HepG2 (cell line): Measurements from ENCODE around the gene GPR152. TPM values are rescaled to one million over a fixed set of nuclear protein-coding genes. Genes with fewer than 3 reads are reported as not detected.

Experiments used
- ATAC-seq: fragments of 200-7000 bp; cut with Tn5 transposase; 3 replicates; pipeline ENCODE4 v1.9.1; 2020; ENCODE audit warnings: mild to moderate bottlenecking, moderate library complexity
- BruUV-seq: library from RNA; stranded (reverse); fragments of 400-500 nt; replicated peaks from 2 replicates; lab custom pipeline; 2021; lab: Mats Ljungman, UMichigan
- CTCF ChIA-PET: fragments of 300-600 bp; formaldehyde crosslinking; extraction: SDS; loops from one replicate; lab custom pipeline; 2021; ENCODE audit warnings: low total read pairs, inconsistent platforms, low intra/inter-chr PET ratio; lab: Yijun Ruan, JAX
- POLR2A ChIA-PET: fragments of 350-600 bp; sonication (Branson Sonifier 250); formaldehyde crosslinking; loops from one replicate; lab custom pipeline; 2020; ENCODE audit warnings: antibody characterized with exemption, inconsistent platforms; lab: Yijun Ruan, JAX
- DNase-seq: peaks from one replicate; pipeline ENCODE4 v3.0.0-alpha.2; 2015; ENCODE audit warnings: low spot score
- FAIRE-seq: peaks from 3 replicates; lab custom pipeline; 2011; peaks lifted over from hg19 to GRCh38; lab: Jason Lieb, UNC
- H2AFZ ChIP-seq: one replicate; pipeline ENCODE4 v1.6.1; 2011; ENCODE audit warnings: low read length, inconsistent platforms
- H3K27ac ChIP-seq: fragments of 300-600 bp; 3 replicates; pipeline ENCODE4 v1.8.0; 2011; ENCODE audit warnings: mixed run types, mild to moderate bottlenecking, mixed read lengths, low read length, inconsistent platforms; ENCODE audit not compliant: insufficient read depth; ENCODE audit errors: extremely low read length
- H3K27me3 ChIP-seq, 2 experiments: fragments of 200-600 bp in 1 of 2; 2 replicates in 1 of 2; 3 replicates in 1 of 2; pipeline versions ENCODE4 v1.6.0 to v1.8.0; 2011; ENCODE audit warnings: low read length in 2 of 2, mild to moderate bottlenecking in 2 of 2, moderate library complexity in 2 of 2, inconsistent platforms in 1 of 2; ENCODE audit not compliant: insufficient read depth in 2 of 2, control insufficient read depth in 1 of 2
- H3K36me3 ChIP-seq, 2 experiments: fragments of 200-600 bp in 1 of 2; replicated peaks in 1 of 2; 2 replicates in 1 of 2; 3 replicates in 1 of 2; pipeline versions ENCODE4 v1.5.1 to v1.8.0; 2011; ENCODE audit warnings: low read length in 2 of 2, inconsistent platforms in 1 of 2; ENCODE audit not compliant: insufficient read depth in 2 of 2, control insufficient read depth in 1 of 2
- H3K4me1 ChIP-seq: 2 replicates; pipeline ENCODE4 v1.5.1; 2012; ENCODE audit warnings: low read length, inconsistent platforms; ENCODE audit not compliant: insufficient read depth
- H3K4me2 ChIP-seq: 2 replicates; pipeline ENCODE4 v1.6.0; 2011; ENCODE audit warnings: low read depth, low read length, inconsistent platforms
- H3K4me3 ChIP-seq, 3 experiments: fragments of 200-600 bp in 1 of 3; sonication (generic), shearing (Covaris generic) in 1 of 3; replicated peaks in 1 of 3; 2 replicates each; pipeline ENCODE4 v1.5.1; 2011 to 2016; ENCODE audit warnings: low read length in 3 of 3, inconsistent platforms in 2 of 3, low read depth in 2 of 3, mild to moderate bottlenecking in 2 of 3, control low read depth in 1 of 3, mixed read lengths in 1 of 3; ENCODE audit not compliant: insufficient read depth in 1 of 3
- H3K79me2 ChIP-seq: one replicate; pipeline ENCODE4 v1.6.1; 2011; ENCODE audit warnings: low read length, inconsistent platforms; ENCODE audit not compliant: insufficient read depth
- H3K9ac ChIP-seq: 2 replicates; pipeline ENCODE4 v1.6.0; 2011; ENCODE audit warnings: mild to moderate bottlenecking, low read depth, low read length, inconsistent platforms; ENCODE audit not compliant: insufficient read depth
- H3K9me3 ChIP-seq: 2 replicates; pipeline ENCODE4 v1.5.1; 2012; ENCODE audit warnings: mild to moderate bottlenecking, low read length
- H4K20me1 ChIP-seq: 2 replicates; pipeline ENCODE4 v1.6.0; 2011; ENCODE audit warnings: inconsistent platforms, mild to moderate bottlenecking, low read length, moderate library complexity; ENCODE audit not compliant: insufficient read depth
- EED ChIP-seq: sonication (generic); formaldehyde crosslinking; IDR thresholded peaks from 2 replicates; pipeline ENCODE4 v1.5.0; 2020; ENCODE audit warnings: mild to moderate bottlenecking, missing genetic modification reagents
- FOSL2 ChIP-seq: sonication (generic); formaldehyde crosslinking; IDR thresholded peaks from 2 replicates; pipeline ENCODE4 v1.4.0; 2020; ENCODE audit warnings: missing genetic modification reagents
- FUBP1 ChIP-seq: sonication (generic); formaldehyde crosslinking; IDR thresholded peaks from 2 replicates; pipeline ENCODE4 v1.5.1; 2020; ENCODE audit warnings: missing genetic modification reagents, mild to moderate bottlenecking, borderline replicate concordance
- HOXA3 ChIP-seq: sonication (generic); formaldehyde crosslinking; IDR thresholded peaks from 2 replicates; pipeline ENCODE4 v1.5.0; 2020; ENCODE audit warnings: missing genetic modification reagents
- JUN ChIP-seq: sonication (generic); formaldehyde crosslinking; IDR thresholded peaks from 2 replicates; pipeline ENCODE4 v1.4.0; 2020; ENCODE audit warnings: mild to moderate bottlenecking, missing genetic modification reagents
- NFE2L2 ChIP-seq: fragments of 150-350 bp; IDR thresholded peaks from 2 replicates; pipeline ENCODE4 v1.6.1; 2014; ENCODE audit warnings: low read length
- SP4 ChIP-seq: sonication (generic); formaldehyde crosslinking; IDR thresholded peaks from 2 replicates; pipeline ENCODE4 v1.8.1; 2023; ENCODE audit warnings: mild to moderate bottlenecking, missing genetic modification reagents
- SRF ChIP-seq: IDR thresholded peaks from 2 replicates; pipeline ENCODE4 v1.6.1; 2011; ENCODE audit warnings: mild to moderate bottlenecking, low read depth, low read length, moderate library complexity
- TBP ChIP-seq: sonication (generic); formaldehyde crosslinking; IDR thresholded peaks from 2 replicates; pipeline ENCODE4 v1.5.0; 2020; ENCODE audit warnings: missing genetic modification reagents
- ZFX ChIP-seq: sonication (generic); formaldehyde crosslinking; IDR thresholded peaks from 2 replicates; pipeline ENCODE4 v1.4.0; 2020; ENCODE audit warnings: mild to moderate bottlenecking, low read depth, missing genetic modification reagents, moderate library complexity
- ZMAT3 ChIP-seq: sonication (generic); formaldehyde crosslinking; conservative IDR thresholded peaks from 2 replicates; pipeline ENCODE4 v1.7.0; 2021; ENCODE audit warnings: missing genetic modification reagents
- ZNF34 ChIP-seq: sonication (generic); formaldehyde crosslinking; IDR thresholded peaks from 2 replicates; pipeline ENCODE4 v1.4.0; 2020; ENCODE audit warnings: mild to moderate bottlenecking, missing genetic modification reagents, borderline replicate concordance
- ZNF563 ChIP-seq: sonication (generic); formaldehyde crosslinking; IDR thresholded peaks from 2 replicates; pipeline ENCODE4 v1.8.0; 2022; ENCODE audit warnings: mild to moderate bottlenecking, moderate library complexity, missing genetic modification reagents
- WGBS: methylation state at CpG from one replicate; pipeline ENCODE4 v1.1.6; 2017; ENCODE audit warnings: low lambda C conversion rate; 5-methylcytosine and 5-hydroxymethylcytosine counted together
- in situ Hi-C: cut with HindIII; loops from 2 replicates; pipeline ENCODE4 v1.10.0; 2017; ENCODE audit warnings: low pct_unique_long_range_greater_than_20kb; ENCODE audit not compliant: extremely low pct_ligation_motif_present
- intact Hi-C: fragments of 100-400 bp; cut with micrococcal nuclease; formaldehyde crosslinking; loops from one replicate; pipeline ENCODE4 v1.10.0; 2022; ENCODE audit not compliant: unreplicated experiment
- polyA plus RNA-seq, 8 experiments: library from polyadenylated mRNA; depleted of rRNA in 3 of 8; stranded (reverse) in 7 of 8; unstranded in 1 of 8; fragments of >200 nt; fragmentation: Illumina TruSeq in 4 of 8; extraction: Trizol in 4 of 8; gene quantifications; 2 replicates each; pipeline versions ENCODE4 v1.2.1 to v1.2.3, GENCODE V29; 2011 to 2016; ENCODE audit warnings: low read depth in 4 of 8, missing spikeins in 1 of 8, mixed read lengths in 1 of 8; ENCODE audit not compliant: insufficient read depth in 1 of 8
- total RNA-seq, 5 experiments: library from RNA; depleted of rRNA; stranded (reverse); fragments of >200 nt; fragmentation: Illumina TruSeq; extraction: Trizol; gene quantifications; 2 replicates each; pipeline ENCODE4 v1.2.3, GENCODE V29; 2016; ENCODE audit warnings: low read depth in 1 of 5
- TF ChIP-seq, protein P1 (sequence below): sonication (generic); formaldehyde crosslinking; IDR thresholded peaks from 2 replicates; pipeline ENCODE4 v1.4.0; 2020; ENCODE audit warnings: missing genetic modification reagents
- TF ChIP-seq, protein P2 (sequence below): IDR thresholded peaks from 2 replicates; pipeline ENCODE4 v1.6.1; 2016; ENCODE audit warnings: low read depth

Gene GPR152
- total and polyA plus RNA-seq, 2 of the 13 experiments (the other 11 are each of a cell fraction or from before 2014, with no cell fraction given), result not detected

DNA sequence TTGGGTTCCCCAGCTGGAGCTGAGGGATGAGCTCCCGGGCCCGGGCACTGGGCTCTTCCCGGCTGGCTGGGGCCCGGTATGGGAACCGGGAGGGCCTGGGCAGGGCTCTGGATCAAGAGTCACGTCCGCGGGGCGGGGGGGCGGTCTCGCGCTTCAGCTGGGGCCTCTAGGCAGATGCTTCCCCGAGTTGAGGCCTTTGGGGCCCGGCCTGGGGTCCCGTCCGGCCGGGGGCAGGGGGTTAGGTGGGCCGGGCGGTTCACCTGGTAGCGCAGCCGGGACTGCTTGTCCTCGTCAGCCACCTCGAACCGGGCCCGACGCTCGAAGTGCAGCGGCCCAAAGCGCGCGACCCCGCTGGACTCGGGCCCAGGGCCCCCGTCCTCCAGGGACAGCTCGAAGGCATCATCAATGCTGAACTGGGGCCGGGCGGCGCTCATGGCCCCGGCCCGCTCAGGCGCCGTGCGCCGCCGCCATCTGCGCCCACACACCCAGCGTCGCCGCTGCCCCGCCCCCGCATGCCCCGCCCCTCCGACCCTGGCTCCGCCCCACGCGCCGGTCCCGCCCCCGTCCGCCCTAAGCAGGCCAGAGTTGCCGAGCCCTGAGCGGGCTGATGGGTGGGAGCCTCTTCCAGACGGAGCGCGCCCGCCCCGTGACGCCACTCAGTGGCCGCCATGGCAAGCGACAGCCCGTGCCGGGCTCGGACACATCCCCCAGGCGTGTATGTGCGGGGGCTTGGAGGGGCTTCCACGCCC lies 16.4 kb upstream of the GPR152 start, which contains the start of gene TMEM134:
TSS of gene TMEM134 (minus strand) at position 493 of the 749 bp plus-strand sequence. CDS start at position 434, 59 bp downstream.
- ATAC-seq (peak; percentile 79), FAIRE-seq (no peak), DNase-seq (peak; percentile 81)
- peak within 1 kb of the TSS; percentile 73 for H3K9ac ChIP-seq
- no peak within 1 kb of the TSS for H2AFZ ChIP-seq
- POLR2A ChIA-PET, result interaction anchor here (0.7 to 2.0 kb wide), 14 partner anchors 8 to 229 kb away, joined by 3 to 22 read pairs (median 4); partner anchors contain the start of genes AIP, POLD4, PPP1CA and PTPRCAP
- peak within 1 kb of the TSS; percentile 97 for H3K4me2 ChIP-seq
- no peaks in the 10 kb centered on the region for H3K9me3 ChIP-seq
- peak within 1 kb of the TSS; percentile 81 to 87 (median 81) for H3K4me3 ChIP-seq
- in situ Hi-C loops (loop anchor here (5.0 kb wide), 1 partner anchor 67 kb away; the partner anchor contains the start of genes PPP1CA and TBC1D10C), intact Hi-C loops (no loop called here)
- WGBS, result no CpG with 5 or more reads among the region's 76 CpGs
- BruUV-seq, result no TSS peak
- CTCF ChIA-PET, result no interaction called here
- peaks cover 69% of the 10 kb centered on the region for H3K4me1 ChIP-seq
- H3K79me2 ChIP-seq, result no peaks in the 10 kb centered on the region
- no peaks in the 10 kb centered on the region for H4K20me1 ChIP-seq
- H3K27me3 ChIP-seq, result no peaks in the 10 kb centered on the region
- H3K27ac ChIP-seq, result peak within 1 kb of the TSS; percentile 56
- H3K36me3 ChIP-seq, result no peaks in the 10 kb centered on the region
- TF ChIP-seq, protein P1, sequence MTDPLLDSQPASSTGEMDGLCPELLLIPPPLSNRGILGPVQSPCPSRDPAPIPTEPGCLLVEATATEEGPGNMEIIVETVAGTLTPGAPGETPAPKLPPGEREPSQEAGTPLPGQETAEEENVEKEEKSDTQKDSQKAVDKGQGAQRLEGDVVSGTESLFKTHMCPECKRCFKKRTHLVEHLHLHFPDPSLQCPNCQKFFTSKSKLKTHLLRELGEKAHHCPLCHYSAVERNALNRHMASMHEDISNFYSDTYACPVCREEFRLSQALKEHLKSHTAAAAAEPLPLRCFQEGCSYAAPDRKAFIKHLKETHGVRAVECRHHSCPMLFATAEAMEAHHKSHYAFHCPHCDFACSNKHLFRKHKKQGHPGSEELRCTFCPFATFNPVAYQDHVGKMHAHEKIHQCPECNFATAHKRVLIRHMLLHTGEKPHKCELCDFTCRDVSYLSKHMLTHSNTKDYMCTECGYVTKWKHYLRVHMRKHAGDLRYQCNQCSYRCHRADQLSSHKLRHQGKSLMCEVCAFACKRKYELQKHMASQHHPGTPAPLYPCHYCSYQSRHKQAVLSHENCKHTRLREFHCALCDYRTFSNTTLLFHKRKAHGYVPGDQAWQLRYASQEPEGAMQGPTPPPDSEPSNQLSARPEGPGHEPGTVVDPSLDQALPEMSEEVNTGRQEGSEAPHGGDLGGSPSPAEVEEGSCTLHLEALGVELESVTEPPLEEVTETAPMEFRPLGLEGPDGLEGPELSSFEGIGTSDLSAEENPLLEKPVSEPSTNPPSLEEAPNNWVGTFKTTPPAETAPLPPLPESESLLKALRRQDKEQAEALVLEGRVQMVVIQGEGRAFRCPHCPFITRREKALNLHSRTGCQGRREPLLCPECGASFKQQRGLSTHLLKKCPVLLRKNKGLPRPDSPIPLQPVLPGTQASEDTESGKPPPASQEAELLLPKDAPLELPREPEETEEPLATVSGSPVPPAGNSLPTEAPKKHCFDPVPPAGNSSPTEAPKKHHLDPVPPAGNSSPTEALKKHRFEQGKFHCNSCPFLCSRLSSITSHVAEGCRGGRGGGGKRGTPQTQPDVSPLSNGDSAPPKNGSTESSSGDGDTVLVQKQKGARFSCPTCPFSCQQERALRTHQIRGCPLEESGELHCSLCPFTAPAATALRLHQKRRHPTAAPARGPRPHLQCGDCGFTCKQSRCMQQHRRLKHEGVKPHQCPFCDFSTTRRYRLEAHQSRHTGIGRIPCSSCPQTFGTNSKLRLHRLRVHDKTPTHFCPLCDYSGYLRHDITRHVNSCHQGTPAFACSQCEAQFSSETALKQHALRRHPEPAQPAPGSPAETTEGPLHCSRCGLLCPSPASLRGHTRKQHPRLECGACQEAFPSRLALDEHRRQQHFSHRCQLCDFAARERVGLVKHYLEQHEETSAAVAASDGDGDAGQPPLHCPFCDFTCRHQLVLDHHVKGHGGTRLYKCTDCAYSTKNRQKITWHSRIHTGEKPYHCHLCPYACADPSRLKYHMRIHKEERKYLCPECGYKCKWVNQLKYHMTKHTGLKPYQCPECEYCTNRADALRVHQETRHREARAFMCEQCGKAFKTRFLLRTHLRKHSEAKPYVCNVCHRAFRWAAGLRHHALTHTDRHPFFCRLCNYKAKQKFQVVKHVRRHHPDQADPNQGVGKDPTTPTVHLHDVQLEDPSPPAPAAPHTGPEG, result peak; percentile 62; the same call in 1 of the 2 replicates
- TF ChIP-seq FOSL2 (CRISPR knock-in tag) (peak; percentile 38), ZFX (peak; percentile 82), SP4 (CRISPR knock-in tag) (peak; percentile 99), ZNF34 (CRISPR knock-in tag) (peak; percentile 70; the same call in 1 of the 2 replicates), FUBP1 (CRISPR knock-in tag) (no peak), SRF (peak; percentile 92), TBP (no peak), ZNF563 (peak; percentile 72; the same call in 1 of the 2 replicates), JUN (CRISPR knock-in tag) (peak; percentile 53; the same call in 1 of the 2 replicates), NFE2L2 (no peak), EED (CRISPR knock-in tag) (no peak; the same call in 1 of the 2 replicates), HOXA3 (CRISPR knock-in tag) (peak; percentile 96), ZMAT3 (peak; percentile 44; the same call in 1 of the 2 replicates)
- TF ChIP-seq, protein P2, sequence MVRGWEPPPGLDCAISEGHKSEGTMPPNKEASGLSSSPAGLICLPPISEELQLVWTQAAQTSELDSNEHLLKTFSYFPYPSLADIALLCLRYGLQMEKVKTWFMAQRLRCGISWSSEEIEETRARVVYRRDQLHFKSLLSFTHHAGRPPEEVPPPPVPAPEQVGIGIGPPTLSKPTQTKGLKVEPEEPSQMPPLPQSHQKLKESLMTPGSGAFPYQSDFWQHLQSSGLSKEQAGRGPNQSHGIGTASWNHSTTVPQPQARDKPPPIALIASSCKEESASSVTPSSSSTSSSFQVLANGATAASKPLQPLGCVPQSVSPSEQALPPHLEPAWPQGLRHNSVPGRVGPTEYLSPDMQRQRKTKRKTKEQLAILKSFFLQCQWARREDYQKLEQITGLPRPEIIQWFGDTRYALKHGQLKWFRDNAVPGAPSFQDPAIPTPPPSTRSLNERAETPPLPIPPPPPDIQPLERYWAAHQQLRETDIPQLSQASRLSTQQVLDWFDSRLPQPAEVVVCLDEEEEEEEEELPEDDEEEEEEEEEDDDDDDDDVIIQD (CRISPR knock-in tag), result 0 out of 2 replicates have a peak, but pooled peaks have one; percentile 10
